ENCODE measurements around the gene ACACB.

DNA sequence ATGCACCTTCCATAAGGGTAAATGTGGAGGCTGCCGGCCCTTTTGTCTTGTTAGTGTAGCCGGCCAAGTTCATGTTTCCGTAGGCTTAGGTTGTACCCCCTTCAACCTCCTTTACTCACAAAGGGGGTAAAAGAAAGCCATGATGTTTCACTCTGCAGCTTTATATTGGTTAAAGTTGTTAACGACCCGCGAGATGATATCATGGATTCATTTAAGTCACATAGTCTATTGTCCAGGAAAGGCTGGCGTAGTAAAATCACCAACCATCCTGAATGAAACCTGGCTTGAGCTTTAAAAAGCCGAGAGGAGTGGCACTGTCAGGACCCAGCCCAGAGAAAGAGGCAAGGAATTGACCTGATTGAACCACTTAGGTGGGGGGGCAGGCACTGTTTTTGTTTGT is 17.7 kb upstream of the ACACB start:
- TF ChIP-seq, protein P1, sequence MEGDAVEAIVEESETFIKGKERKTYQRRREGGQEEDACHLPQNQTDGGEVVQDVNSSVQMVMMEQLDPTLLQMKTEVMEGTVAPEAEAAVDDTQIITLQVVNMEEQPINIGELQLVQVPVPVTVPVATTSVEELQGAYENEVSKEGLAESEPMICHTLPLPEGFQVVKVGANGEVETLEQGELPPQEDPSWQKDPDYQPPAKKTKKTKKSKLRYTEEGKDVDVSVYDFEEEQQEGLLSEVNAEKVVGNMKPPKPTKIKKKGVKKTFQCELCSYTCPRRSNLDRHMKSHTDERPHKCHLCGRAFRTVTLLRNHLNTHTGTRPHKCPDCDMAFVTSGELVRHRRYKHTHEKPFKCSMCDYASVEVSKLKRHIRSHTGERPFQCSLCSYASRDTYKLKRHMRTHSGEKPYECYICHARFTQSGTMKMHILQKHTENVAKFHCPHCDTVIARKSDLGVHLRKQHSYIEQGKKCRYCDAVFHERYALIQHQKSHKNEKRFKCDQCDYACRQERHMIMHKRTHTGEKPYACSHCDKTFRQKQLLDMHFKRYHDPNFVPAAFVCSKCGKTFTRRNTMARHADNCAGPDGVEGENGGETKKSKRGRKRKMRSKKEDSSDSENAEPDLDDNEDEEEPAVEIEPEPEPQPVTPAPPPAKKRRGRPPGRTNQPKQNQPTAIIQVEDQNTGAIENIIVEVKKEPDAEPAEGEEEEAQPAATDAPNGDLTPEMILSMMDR (IDR thresholded peaks at IDR 0.05): no peak
- no peak for TF ChIP-seq POLR2A (IDR thresholded peaks at IDR 0.05)

Data from esophagus squamous epithelium (tissue), 4 donors.